ENCODE results near the gene GNLY. TPM values are rescaled to one million over a fixed set of nuclear protein-coding genes. Genes with fewer than 3 reads are reported as not detected.
A peak's percentile ranks its signal among the peaks of the same experiment; 100 is the strongest.

GNLY gene
- 3.2 TPM for total RNA-seq

DNA sequence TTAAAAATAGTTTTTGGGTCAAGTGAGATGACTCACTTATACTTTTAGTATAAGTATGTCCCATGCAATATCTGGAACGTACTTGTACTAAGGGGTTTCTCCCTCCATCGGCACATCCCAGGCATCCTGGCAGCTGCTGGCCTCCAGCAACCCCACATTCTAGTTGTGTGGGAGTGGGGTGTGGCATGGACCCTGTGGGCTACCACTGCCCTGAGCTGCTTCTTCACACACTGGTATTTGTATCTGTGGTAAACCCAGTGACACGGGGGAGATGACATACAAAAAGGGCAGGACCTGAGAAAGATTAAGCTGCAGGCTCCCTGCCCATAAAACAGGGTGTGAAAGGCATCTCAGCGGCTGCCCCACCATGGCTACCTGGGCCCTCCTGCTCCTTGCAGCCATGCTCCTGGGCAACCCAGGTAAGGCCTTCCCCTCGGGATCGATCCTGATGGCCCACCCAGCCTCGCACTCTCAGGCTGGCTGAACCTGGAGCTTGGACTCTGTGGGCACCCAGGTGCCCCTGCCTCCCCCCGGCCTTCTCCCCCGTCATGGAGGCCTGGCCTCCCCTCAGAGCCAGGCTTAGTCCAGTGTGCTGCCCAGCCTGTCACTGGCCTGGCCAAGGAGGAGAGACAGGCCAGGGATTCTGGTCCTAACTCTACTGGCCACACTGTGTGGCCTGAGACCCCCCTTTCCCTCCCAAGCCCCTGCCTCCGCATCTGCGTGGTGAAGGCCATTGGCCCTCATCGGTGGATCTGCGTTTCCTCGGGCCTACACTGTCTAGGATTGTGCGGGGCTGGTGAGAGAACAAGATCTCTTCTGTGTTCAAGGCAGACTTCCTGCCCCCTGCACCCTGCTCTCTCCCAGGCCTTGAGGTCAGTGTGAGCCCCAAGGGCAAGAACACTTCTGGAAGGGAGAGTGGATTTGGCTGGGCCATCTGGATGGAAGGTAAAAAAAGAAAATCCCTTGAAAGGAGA is at the start of gene GNLY:
Gene GNLY (plus strand): TSS at position 307 of the 974 bp plus-strand sequence. CDS start 61 bp downstream, at position 368.
- Histone ChIP-seq H3K27me3 (no peaks in the 10 kb centered on the region), H3K9me3 (no peaks in the 10 kb centered on the region), H3K4me1 (no peaks in the 10 kb centered on the region), H3K27ac (no peak within 1 kb of the TSS), H3K4me3 (no peak within 1 kb of the TSS), H3K36me3 (no peaks in the 10 kb centered on the region)
- TF ChIP-seq, protein P1, sequence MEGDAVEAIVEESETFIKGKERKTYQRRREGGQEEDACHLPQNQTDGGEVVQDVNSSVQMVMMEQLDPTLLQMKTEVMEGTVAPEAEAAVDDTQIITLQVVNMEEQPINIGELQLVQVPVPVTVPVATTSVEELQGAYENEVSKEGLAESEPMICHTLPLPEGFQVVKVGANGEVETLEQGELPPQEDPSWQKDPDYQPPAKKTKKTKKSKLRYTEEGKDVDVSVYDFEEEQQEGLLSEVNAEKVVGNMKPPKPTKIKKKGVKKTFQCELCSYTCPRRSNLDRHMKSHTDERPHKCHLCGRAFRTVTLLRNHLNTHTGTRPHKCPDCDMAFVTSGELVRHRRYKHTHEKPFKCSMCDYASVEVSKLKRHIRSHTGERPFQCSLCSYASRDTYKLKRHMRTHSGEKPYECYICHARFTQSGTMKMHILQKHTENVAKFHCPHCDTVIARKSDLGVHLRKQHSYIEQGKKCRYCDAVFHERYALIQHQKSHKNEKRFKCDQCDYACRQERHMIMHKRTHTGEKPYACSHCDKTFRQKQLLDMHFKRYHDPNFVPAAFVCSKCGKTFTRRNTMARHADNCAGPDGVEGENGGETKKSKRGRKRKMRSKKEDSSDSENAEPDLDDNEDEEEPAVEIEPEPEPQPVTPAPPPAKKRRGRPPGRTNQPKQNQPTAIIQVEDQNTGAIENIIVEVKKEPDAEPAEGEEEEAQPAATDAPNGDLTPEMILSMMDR (IDR thresholded peaks at IDR 0.05) = no peak
- TF ChIP-seq POLR2AphosphoS5 (IDR thresholded peaks at IDR 0.05; ENCODE audit: insufficient read depth in 1 of 2, low read depth in 1 of 2) (no peak), POLR2A (IDR thresholded peaks at IDR 0.05) (no peak)
- intact Hi-C loops (cut with DNase I) = no loop called here
- DNase-seq (ENCODE audit: extremely low spot score in 2 of 2) = peak in 1 of 2 donors; percentile 29

DNA sequence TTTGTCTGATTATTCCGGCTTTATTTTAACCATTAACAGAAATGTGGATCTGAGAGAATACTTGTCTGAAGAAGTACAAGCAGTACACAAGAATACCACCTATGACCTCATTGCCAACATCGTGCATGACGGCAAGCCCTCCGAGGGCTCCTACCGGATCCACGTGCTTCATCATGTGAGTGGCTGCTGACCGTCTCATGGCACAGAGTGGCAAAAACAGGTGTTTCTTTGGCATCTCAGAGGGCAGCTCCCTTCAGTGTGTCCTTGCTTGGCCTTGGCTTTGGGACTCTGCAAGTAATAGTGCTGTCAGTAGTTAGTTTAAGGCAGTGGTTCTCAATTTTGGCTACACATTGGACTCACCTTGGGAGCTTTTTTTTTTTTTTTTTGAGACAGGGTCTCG is 49.2 kb upstream of the GNLY start:
- no peaks in the 10 kb centered on the region for H3K9me3 ChIP-seq
- TF ChIP-seq, protein P1 (IDR thresholded peaks at IDR 0.05) = no peak
- no peak for TF ChIP-seq POLR2A (IDR thresholded peaks at IDR 0.05)
- H3K4me3 ChIP-seq = no peak overlapping the region
- DNase-seq (ENCODE audit: extremely low spot score in 2 of 2) = no peak
- H3K27me3 ChIP-seq = no peaks in the 10 kb centered on the region
- H3K36me3 ChIP-seq = peaks cover 0 to 99% of the 10 kb centered on the region in 2 donors
- no peak overlapping the region for H3K27ac ChIP-seq
- intact Hi-C loops (cut with DNase I) = no loop called here
- no peaks in the 10 kb centered on the region for H3K4me1 ChIP-seq

DNA sequence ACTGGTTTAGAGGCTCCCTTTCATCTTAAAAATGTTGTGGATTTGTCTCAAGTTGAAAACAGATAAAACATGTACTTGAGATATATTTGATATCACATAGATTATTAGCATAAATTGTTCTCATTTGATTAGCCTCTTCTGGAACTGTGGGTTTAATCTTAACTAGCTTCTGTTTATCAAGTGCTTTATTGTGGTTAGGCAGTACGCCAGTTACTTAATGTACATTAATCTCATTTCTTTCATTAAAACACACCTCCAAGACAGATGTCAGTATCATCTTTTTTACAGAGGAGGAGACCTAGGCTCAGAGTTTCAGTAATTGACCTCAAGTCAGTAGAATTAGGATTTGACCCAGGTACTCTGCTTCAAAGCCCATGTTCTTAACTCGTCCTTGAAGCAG is 48.0 kb upstream of the GNLY start:
- Histone ChIP-seq H3K27me3 (no peaks in the 10 kb centered on the region), H3K36me3 (peaks cover 0 to 99% of the 10 kb centered on the region in 2 donors), H3K4me1 (no peaks in the 10 kb centered on the region), H3K27ac (no peak overlapping the region), H3K9me3 (no peaks in the 10 kb centered on the region), H3K4me3 (no peak overlapping the region)
- no peak for TF ChIP-seq POLR2A (IDR thresholded peaks at IDR 0.05)
- no peak for TF ChIP-seq POLR2AphosphoS5 (IDR thresholded peaks at IDR 0.05; ENCODE audit: insufficient read depth in 1 of 2, low read depth in 1 of 2)
- TF ChIP-seq, protein P1 (IDR thresholded peaks at IDR 0.05) = no peak
- intact Hi-C loops (cut with DNase I) = no loop called here
- DNase-seq (ENCODE audit: extremely low spot score in 2 of 2) = no peak

DNA sequence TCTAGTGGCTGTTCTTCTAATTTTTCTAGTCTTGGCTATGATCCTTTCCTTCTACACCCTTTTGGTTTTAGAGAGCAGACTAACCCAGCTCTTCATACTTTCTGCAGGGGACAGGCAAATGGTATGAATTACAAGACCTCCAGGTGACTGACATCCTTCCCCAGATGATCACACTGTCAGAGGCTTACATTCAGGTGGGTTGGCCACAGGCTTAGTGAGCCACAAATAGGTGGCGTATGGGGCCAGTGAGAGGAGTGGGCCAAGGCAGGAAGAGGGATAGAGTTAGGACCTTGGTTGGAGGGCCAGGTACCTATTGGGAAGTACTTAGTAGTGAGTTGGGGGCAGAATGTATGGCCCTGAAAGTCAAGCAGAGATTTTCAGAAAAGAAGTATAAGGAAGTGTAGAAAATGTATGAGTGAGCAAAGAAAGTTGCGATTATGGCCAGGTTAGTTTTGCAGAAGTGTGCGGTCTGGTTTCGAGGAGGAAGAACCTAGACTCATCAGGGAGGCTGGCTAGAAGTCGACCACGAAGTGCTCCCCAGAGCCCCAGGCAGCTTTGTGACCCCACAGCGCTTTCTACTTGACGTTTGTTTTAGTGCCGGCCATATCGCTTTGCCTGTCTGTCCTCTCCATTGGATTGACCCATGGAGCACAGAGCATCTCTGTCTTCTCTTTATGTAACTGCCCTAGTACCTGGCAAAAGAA is 46.2 kb upstream of the GNLY start:
- Histone ChIP-seq H3K36me3 (peaks cover 0 to 89% of the 10 kb centered on the region in 2 donors), H3K4me1 (no peaks in the 10 kb centered on the region), H3K27ac (no peak overlapping the region), H3K4me3 (no peak overlapping the region), H3K9me3 (no peaks in the 10 kb centered on the region), H3K27me3 (no peaks in the 10 kb centered on the region)
- TF ChIP-seq POLR2A (IDR thresholded peaks at IDR 0.05) (no peak), POLR2AphosphoS5 (IDR thresholded peaks at IDR 0.05; ENCODE audit: insufficient read depth in 1 of 2, low read depth in 1 of 2) (no peak)
- TF ChIP-seq, protein P1 (IDR thresholded peaks at IDR 0.05) = no peak
- DNase-seq (ENCODE audit: extremely low spot score in 2 of 2) = no peak
- intact Hi-C loops (cut with DNase I) = no loop called here

All from vagina (tissue), 2 donors.